Right kidney (tissue), 1 donor: Measurements from ENCODE around the gene KIF23.
"Not testable (repeated sequence)": the region's sequence is repeated elsewhere in the genome, so short reads cannot be mapped to it uniquely, and the experiment has no call there.

ENCODE experiments used
- DNase-seq: peaks from one replicate; pipeline ENCODE4 v3.0.0-alpha.2; 2016

Gene KIF23

GRCh38 chr15:69435985-69436384 is 21.8 kb downstream of the KIF23 start:
- DNase-seq: no peak

- no peak for DNase-seq
These were observed 22.8 kb downstream of the KIF23 start for GRCh38 chr15:69436951-69437350.

- no peak for DNase-seq
These were observed 25.5 kb downstream of the KIF23 start for GRCh38 chr15:69439623-69440022.

GRCh38 chr15:69443032-69443611 is 29.0 kb downstream of the KIF23 start:
- DNase-seq: no peak

GRCh38 chr15:69444686-69445085 is 30.5 kb downstream of the KIF23 start:
- DNase-seq: no peak

- no peak for DNase-seq
These were observed 32.8 kb downstream of the KIF23 start for GRCh38 chr15:69446953-69447352.

- not testable (repeated sequence) for DNase-seq
These were observed 36.1 kb downstream of the KIF23 start for GRCh38 chr15:69450221-69450620.

GRCh38 chr15:69450968-69451695 is 37.0 kb downstream of the KIF23 start:
- no peak for DNase-seq

GRCh38 chr15:69451951-69452691 is 38.0 kb downstream of the KIF23 start:
- DNase-seq: peak; percentile 90

GRCh38 chr15:69452692-69453521 is 38.8 kb downstream of the KIF23 start, which contains the start of gene RPLP1:
Gene RPLP1, plus strand, starts transcription at chr15:69452818. Its CDS starts 131 bp downstream, at chr15:69452949.
- peak; percentile 97 for DNase-seq

GRCh38 chr15:69454953-69455352 is 40.8 kb downstream of the KIF23 start:
- no peak for DNase-seq

GRCh38 chr15:69456208-69457166 is 42.3 kb downstream of the KIF23 start:
- no peak for DNase-seq

GRCh38 chr15:69457304-69458280 is 43.4 kb downstream of the KIF23 start:
- DNase-seq: no peak

GRCh38 chr15:69459066-69459465 is 44.9 kb downstream of the KIF23 start:
- no peak for DNase-seq

- no peak for DNase-seq
These were observed 46.3 kb downstream of the KIF23 start for GRCh38 chr15:69460481-69460880.

- no peak for DNase-seq
These were observed 47.9 kb downstream of the KIF23 start for GRCh38 chr15:69462030-69462492.

GRCh38 chr15:69462493-69463181 is 48.5 kb downstream of the KIF23 start:
- DNase-seq: peak; percentile 89

GRCh38 chr15:69463182-69463756 is 49.1 kb downstream of the KIF23 start:
- no peak for DNase-seq

GRCh38 chr15:69465253-69465652 is 51.1 kb downstream of the KIF23 start:
- no peak for DNase-seq
